H1 (cell line): Measurements from ENCODE around the gene EHBP1. TPM values are rescaled to one million over a fixed set of nuclear protein-coding genes. Genes with fewer than 3 reads are reported as not detected.

Source experiments
- CTCF ChIA-PET: fragments of 300-600 bp; sonication (Branson Sonifier 250); formaldehyde crosslinking; loops from one replicate; lab custom pipeline; 2021; ENCODE audit not compliant: partially characterized antibody; lab: Charles Lee
- POLR2A ChIA-PET: fragments of 300-600 bp; sonication (Branson Sonifier 250); formaldehyde crosslinking; loops from one replicate; lab custom pipeline; 2021; ENCODE audit warnings: inconsistent platforms; ENCODE audit not compliant: partially characterized antibody; lab: Charles Lee
- DNase-seq, 2 experiments: peaks; one replicate each; pipeline versions ENCODE4 v3.0.0 to v3.0.0-alpha.2; 2010 to 2022; ENCODE audit warnings: low spot score in 2 of 2, low read depth in 1 of 2, mixed read lengths in 1 of 2
- FAIRE-seq: peaks from 2 replicates; lab custom pipeline; 2011; peaks lifted over from hg19 to GRCh38; lab: Jason Lieb, UNC
- H2AFZ ChIP-seq: 2 replicates; pipeline ENCODE4 v1.8.1; 2012; ENCODE audit warnings: low read length, inconsistent platforms
- H2AK5ac ChIP-seq: 2 replicates; pipeline ENCODE4 v1.6.1; 2013; ENCODE audit warnings: low read depth, low read length
- H2BK120ac ChIP-seq: replicated peaks from 2 replicates; pipeline ENCODE3; 2013; ENCODE audit warnings: low read depth, low read length, inconsistent platforms
- H2BK12ac ChIP-seq: 2 replicates; pipeline ENCODE4 v1.6.1; 2013; ENCODE audit warnings: low read depth, low read length
- H2BK15ac ChIP-seq: 2 replicates; pipeline ENCODE4 v1.6.1; 2013; ENCODE audit warnings: low read length
- H2BK20ac ChIP-seq: 2 replicates; pipeline ENCODE4 v1.6.1; 2013; ENCODE audit warnings: low read length
- H2BK5ac ChIP-seq: 2 replicates; pipeline ENCODE4 v1.6.1; 2013; ENCODE audit warnings: low read depth, low read length
- H3K14ac ChIP-seq: 2 replicates; pipeline ENCODE4 v1.6.1; 2013; ENCODE audit warnings: inconsistent platforms; ENCODE audit not compliant: insufficient read length
- H3K18ac ChIP-seq: 2 replicates; pipeline ENCODE4 v1.6.1; 2013; ENCODE audit warnings: low read length; ENCODE audit errors: extremely low read depth
- H3K23ac ChIP-seq: 2 replicates; pipeline ENCODE4 v1.6.1; 2013; ENCODE audit warnings: inconsistent platforms; ENCODE audit not compliant: insufficient read length
- H3K23me2 ChIP-seq: 2 replicates; pipeline ENCODE4 v1.6.1; 2013; ENCODE audit warnings: low read depth, low read length
- H3K27ac ChIP-seq: 2 replicates; pipeline ENCODE4 v1.6.1; 2011; ENCODE audit warnings: low read depth, low read length, inconsistent platforms
- H3K27me3 ChIP-seq, 4 experiments: replicated peaks in 1 of 4; 1 replicate in 1 of 4; 2 replicates in 3 of 4; pipeline versions ENCODE4 v1.6.1 to v1.8.1; 2011 to 2013; ENCODE audit warnings: low read length in 3 of 4, mild to moderate bottlenecking in 3 of 4, inconsistent platforms in 2 of 4, mixed read lengths in 2 of 4, moderate library complexity in 1 of 4; ENCODE audit not compliant: control insufficient read depth in 3 of 4, insufficient read depth in 3 of 4; ENCODE audit errors: extremely low read depth in 1 of 4
- H3K36me3 ChIP-seq, 4 experiments: 2 replicates each; pipeline versions ENCODE4 v1.6.1 to v1.8.1; 2011 to 2013; ENCODE audit warnings: mild to moderate bottlenecking in 4 of 4, low read length in 3 of 4, moderate library complexity in 2 of 4, control low read depth in 1 of 4, inconsistent platforms in 1 of 4; ENCODE audit not compliant: insufficient read depth in 4 of 4, control insufficient read depth in 2 of 4
- H3K4ac ChIP-seq: replicated peaks from 2 replicates; pipeline ENCODE3; 2013; ENCODE audit warnings: low read length, low read depth, mixed read lengths, inconsistent platforms; ENCODE audit not compliant: insufficient read length
- H3K4me1 ChIP-seq, 4 experiments: replicated peaks in 1 of 4; 1 replicate in 1 of 4; 2 replicates in 3 of 4; pipeline versions ENCODE4 v1.6.1 to v1.8.1; 2011 to 2013; ENCODE audit warnings: low read length in 3 of 4, inconsistent platforms in 2 of 4, mixed read lengths in 1 of 4; ENCODE audit not compliant: insufficient read depth in 4 of 4, control insufficient read depth in 3 of 4
- H3K4me2 ChIP-seq, 2 experiments: 2 replicates each; pipeline versions ENCODE4 v1.6.1 to v1.8.1; 2011 to 2013; ENCODE audit warnings: low read depth in 2 of 2, low read length in 2 of 2, control low read depth in 1 of 2, inconsistent platforms in 1 of 2, mild to moderate bottlenecking in 1 of 2; ENCODE audit not compliant: insufficient read depth in 1 of 2
- H3K4me3 ChIP-seq, 4 experiments: fragments of 200-600, 300-600 bp in 1 of 4; sonication (generic), shearing (Covaris generic), sonication (Bioruptor Twin) in 1 of 4; 2 replicates each; pipeline versions ENCODE4 v1.5.1 to v1.8.1; 2011 to 2016; ENCODE audit warnings: low read length in 4 of 4, low read depth in 3 of 4, control low read depth in 2 of 4, inconsistent platforms in 2 of 4, mild to moderate bottlenecking in 2 of 4, mixed read lengths in 1 of 4, moderate library complexity in 1 of 4; ENCODE audit not compliant: insufficient read depth in 2 of 4; ENCODE audit errors: extremely low read depth in 1 of 4
- H3K56ac ChIP-seq: replicated peaks from 2 replicates; pipeline ENCODE3; 2013; ENCODE audit warnings: low read depth, mild to moderate bottlenecking, mixed read lengths, low read length, inconsistent platforms; ENCODE audit not compliant: insufficient read length
- H3K79me1 ChIP-seq: 2 replicates; pipeline ENCODE4 v1.6.1; 2013; ENCODE audit warnings: low read depth, low read length, control low read depth
- H3K79me2 ChIP-seq, 2 experiments: 2 replicates each; pipeline versions ENCODE4 v1.6.1 to v1.8.1; 2012 to 2013; ENCODE audit warnings: low read length in 2 of 2, mild to moderate bottlenecking in 2 of 2, inconsistent platforms in 1 of 2; ENCODE audit not compliant: insufficient read depth in 2 of 2, control insufficient read depth in 1 of 2
- H3K9ac ChIP-seq, 4 experiments: replicated peaks in 1 of 4; 1 replicate in 1 of 4; 2 replicates in 3 of 4; pipeline versions ENCODE4 v1.6.1 to v1.8.1; 2011 to 2013; ENCODE audit warnings: low read depth in 3 of 4, low read length in 3 of 4, control low read depth in 2 of 4, mild to moderate bottlenecking in 2 of 4, moderate library complexity in 2 of 4, inconsistent platforms in 1 of 4; ENCODE audit errors: extremely low read depth in 1 of 4
- H3K9me3 ChIP-seq, 2 experiments: 2 replicates each; pipeline versions ENCODE4 v1.6.1 to v1.8.1; 2012 to 2013; ENCODE audit warnings: mild to moderate bottlenecking in 2 of 2, moderate library complexity in 2 of 2, control low read depth in 1 of 2, inconsistent platforms in 1 of 2, low read depth in 1 of 2, low read length in 1 of 2, mixed read lengths in 1 of 2; ENCODE audit not compliant: insufficient read depth in 2 of 2
- H4K20me1 ChIP-seq, 2 experiments: replicated peaks in 1 of 2; 2 replicates each; pipeline versions ENCODE3 to v1.8.1; 2011 to 2013; ENCODE audit warnings: inconsistent platforms in 2 of 2, low read length in 2 of 2, mild to moderate bottlenecking in 1 of 2; ENCODE audit not compliant: insufficient read depth in 2 of 2, control insufficient read depth in 1 of 2
- H4K5ac ChIP-seq: 2 replicates; pipeline ENCODE4 v1.6.1; 2013; ENCODE audit warnings: low read length, low read depth, mixed read lengths, inconsistent platforms; ENCODE audit not compliant: insufficient read length
- H4K8ac ChIP-seq: 2 replicates; pipeline ENCODE4 v1.8.0; 2013; ENCODE audit warnings: mild to moderate bottlenecking, moderate library complexity, low read length, inconsistent platforms; ENCODE audit not compliant: insufficient read depth; ENCODE audit errors: extremely low read depth
- H4K91ac ChIP-seq: replicated peaks from 2 replicates; pipeline ENCODE3; 2013; ENCODE audit warnings: low read length, mixed read lengths, inconsistent platforms; ENCODE audit not compliant: insufficient read length
- ATF2 ChIP-seq: IDR thresholded peaks from 2 replicates; pipeline ENCODE4 v1.6.1; 2012; ENCODE audit warnings: low read length, inconsistent platforms
- CHD2 ChIP-seq: IDR thresholded peaks from 2 replicates; pipeline ENCODE4 v1.6.1; 2012; ENCODE audit warnings: low read length, improper control_type of control experiment
- EZH2 ChIP-seq: fragments of 200-600 bp; sonication (generic); IDR thresholded peaks from 2 replicates; pipeline ENCODE4 v1.7.1; 2012; ENCODE audit warnings: low read depth, mild to moderate bottlenecking, moderate library complexity, low read length, inconsistent platforms; ENCODE audit not compliant: severe bottlenecking
- GABPA ChIP-seq: IDR thresholded peaks from 2 replicates; pipeline ENCODE4 v1.6.1; 2011; ENCODE audit warnings: mild to moderate bottlenecking, low read length, moderate library complexity, borderline replicate concordance; ENCODE audit not compliant: insufficient read depth
- GTF2F1 ChIP-seq: IDR thresholded peaks from 2 replicates; pipeline ENCODE4 v1.6.1; 2012; ENCODE audit warnings: low read depth, low read length, improper control_type of control experiment, borderline replicate concordance
- HDAC2 ChIP-seq, 2 experiments: fragments of 300-600 bp in 1 of 2; sonication (generic) in 1 of 2; IDR thresholded peaks; 2 replicates each; pipeline ENCODE4 v1.6.1; 2011 to 2012; ENCODE audit warnings: low read depth in 2 of 2, low read length in 2 of 2, mild to moderate bottlenecking in 2 of 2, moderate library complexity in 2 of 2, borderline replicate concordance in 1 of 2, inconsistent platforms in 1 of 2
- KDM4A ChIP-seq: IDR thresholded peaks from one replicate; pipeline ENCODE4 v1.7.1; 2012; ENCODE audit warnings: low read depth, mild to moderate bottlenecking, moderate library complexity, low read length, inconsistent platforms; ENCODE audit not compliant: severe bottlenecking
- NANOG ChIP-seq: IDR thresholded peaks from 2 replicates; pipeline ENCODE4 v1.6.1; 2011; ENCODE audit warnings: low read length, low read depth, mild to moderate bottlenecking, inconsistent platforms; ENCODE audit not compliant: insufficient read depth, poor library complexity, severe bottlenecking
- POU5F1 ChIP-seq: IDR thresholded peaks from 2 replicates; pipeline ENCODE4 v1.6.1; 2011; ENCODE audit warnings: low read depth, mild to moderate bottlenecking, low read length, moderate library complexity
- SUZ12 ChIP-seq: fragments of 200-600 bp; sonication (generic); IDR thresholded peaks from 2 replicates; pipeline ENCODE4 v1.6.1; 2012; ENCODE audit warnings: mild to moderate bottlenecking, inconsistent platforms, low read length, moderate library complexity, mixed read lengths
- TCF12 ChIP-seq: IDR thresholded peaks from 2 replicates; pipeline ENCODE4 v1.6.1; 2011; ENCODE audit warnings: low read depth, mild to moderate bottlenecking, low read length
- TEAD4 ChIP-seq: IDR thresholded peaks from 2 replicates; pipeline ENCODE4 v1.6.1; 2012; ENCODE audit warnings: low read depth, low read length, inconsistent platforms, mixed read lengths
- WGBS, 2 experiments: shearing (Covaris generic) in 1 of 2; methylation state at CpG; one replicate each; pipeline versions ENCODE4 v1.1.6 to v1.1.7; 2013 to 2015; ENCODE audit warnings: low lambda C conversion rate in 2 of 2, mixed read lengths in 2 of 2, inconsistent platforms in 1 of 2, low coverage in 1 of 2, missing lambda C conversion rate in 1 of 2; ENCODE audit not compliant: insufficient replicate concordance in 2 of 2, insufficient coverage in 1 of 2, insufficient read length in 1 of 2; ENCODE audit errors: extremely low coverage in 1 of 2, missing lambda C conversion rate in 1 of 2; 5-methylcytosine and 5-hydroxymethylcytosine counted together
- polyA plus RNA-seq, 7 experiments: library from polyadenylated mRNA; depleted of rRNA in 3 of 7; stranded (reverse) in 5 of 7; unstranded in 2 of 7; fragments of >200 nt in 5 of 7; fragments of 200-250 nt in 2 of 7; gene quantifications; 1 replicate in 5 of 7; 2 replicates in 1 of 7; 4 replicates in 1 of 7; pipeline versions ENCODE4 v1.2.1 to v1.2.3, GENCODE V29; 2011 to 2013; ENCODE audit warnings: missing spikeins in 2 of 7, mixed read lengths in 2 of 7
- total RNA-seq: library from RNA; stranded (reverse); fragmentation: NEBNext Ultra II Directional; extraction: Animal tissue kit (Norgen Biotek cat#: 25700); gene quantifications from 2 replicates; pipeline ENCODE4 v1.2.1, GENCODE V29; 2021

EHBP1 gene
- total and polyA plus RNA-seq, 2 of the 8 experiments (the other 6 are each of a cell fraction or from before 2014, with no cell fraction given): 12.0 to 64.1 TPM

DNA sequence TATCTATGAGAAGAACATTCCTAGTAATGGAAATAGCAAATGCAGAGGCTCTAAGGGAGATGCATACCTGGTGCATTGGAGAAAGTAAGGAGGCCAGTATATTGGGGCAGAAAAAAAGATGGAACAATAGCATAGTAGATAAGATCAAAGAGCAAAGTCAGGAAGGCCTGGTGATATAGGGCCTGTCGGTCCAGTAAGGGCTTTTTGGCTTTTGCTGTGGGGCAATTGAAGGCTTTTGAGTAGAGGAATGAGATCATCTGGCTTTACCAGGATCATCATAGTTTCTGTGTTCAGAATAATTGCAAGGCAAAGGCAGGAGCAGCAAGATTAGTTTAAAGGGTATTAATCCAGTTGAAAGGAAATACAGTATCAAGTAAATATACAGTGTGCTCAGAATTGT lies 111.8 kb downstream of the EHBP1 start:
- no peak overlapping the region for H3K4ac ChIP-seq
- no peak overlapping the region for H3K23ac ChIP-seq
- no peak overlapping the region for H4K8ac ChIP-seq
- no peak overlapping the region for H2BK20ac ChIP-seq
- H2BK15ac ChIP-seq: no peak overlapping the region
- no peak overlapping the region for H2BK12ac ChIP-seq
- DNase-seq: no peak
- no peak overlapping the region for H4K5ac ChIP-seq
- no peak overlapping the region for H3K56ac ChIP-seq
- H2AK5ac ChIP-seq: no peak overlapping the region
- H3K23me2 ChIP-seq: peaks cover 2% of the 10 kb centered on the region; the same call in 1 of the 2 replicates
- H3K4me1 ChIP-seq: no peaks in the 10 kb centered on the region
- no peak overlapping the region for H3K4me2 ChIP-seq
- H4K20me1 ChIP-seq: peaks cover 0 to 1% of the 10 kb centered on the region in 2 experiments
- no peak overlapping the region for H3K9ac ChIP-seq
- H3K36me3 ChIP-seq: no peaks in the 10 kb centered on the region
- H3K27ac ChIP-seq: no peak overlapping the region
- CTCF ChIA-PET: interaction anchor here (0.7 kb wide), 1 partner anchor 83 kb away, joined by 3 read pairs; no protein-coding TSS in a partner anchor
- H3K79me1 ChIP-seq: no peaks in the 10 kb centered on the region
- no peaks in the 10 kb centered on the region for H3K27me3 ChIP-seq
- no peak overlapping the region for H2BK120ac ChIP-seq
- H3K4me3 ChIP-seq: no peak overlapping the region
- H3K79me2 ChIP-seq: no peaks in the 10 kb centered on the region
- H3K14ac ChIP-seq: no peak overlapping the region
- no peak overlapping the region for H4K91ac ChIP-seq
- H3K9me3 ChIP-seq: no peaks in the 10 kb centered on the region
- 92% methylated on average over 1 of the region's 1 CpG; no CpG with 5 or more reads in 1 of the 2 experiments for WGBS, 2 experiments
- POLR2A ChIA-PET: no interaction called here
- no peak overlapping the region for H3K18ac ChIP-seq
- no peak overlapping the region for H2BK5ac ChIP-seq
- no peak for FAIRE-seq
- no peak overlapping the region for H2AFZ ChIP-seq
- TF ChIP-seq EZH2 (no peak), NANOG (no peak), HDAC2 (IDR thresholded peaks at IDR 0.05; ENCODE audit: borderline replicate concordance in 1 of 2, low read depth in 2 of 2, low read length in 2 of 2) (no peak), GTF2F1 (no peak), POU5F1 (no peak), ATF2 (no peak), TCF12 (no peak), KDM4A (no peak), GABPA (no peak), TEAD4 (no peak), CHD2 (no peak), SUZ12 (no peak)
